Stimulated activated naive CD8-positive, alpha-beta T cell treated with anti-CD3 and anti-CD28 coated beads, Interleukin-15, amount 100 ng/mL, for 72 hours (primary cell): ENCODE results near the gene ZNF521.

Experiments used
- ATAC-seq: fragments of 150-1000 bp; cut with Tn5 transposase; 2 replicates; pipeline ENCODE4 v1.10.0; 2021; ENCODE audit warnings: mild to moderate bottlenecking, moderate library complexity
- DNase-seq, 2 donors: peaks; one replicate each; pipeline ENCODE4 v3.0.0; 2021 to 2022
- H3K27ac Mint-ChIP-seq, 2 donors: one replicate each; pipeline ENCODE4 v1.8.0; 2022; ENCODE audit warnings: mild to moderate bottlenecking in 2 of 2, mixed read lengths in 2 of 2, moderate library complexity in 2 of 2
- H3K27me3 Mint-ChIP-seq: one replicate; pipeline ENCODE4 v1.8.0; 2022; ENCODE audit warnings: mixed read lengths
- H3K4me1 Mint-ChIP-seq: one replicate; pipeline ENCODE4 v1.8.0; 2022; ENCODE audit warnings: mild to moderate bottlenecking, mixed read lengths
- H3K4me3 Mint-ChIP-seq, 2 donors: one replicate each; pipeline ENCODE4 v1.8.0; 2022; ENCODE audit warnings: mild to moderate bottlenecking in 2 of 2, mixed read lengths in 2 of 2, moderate library complexity in 1 of 2
- H3K9me3 Mint-ChIP-seq, 2 donors: one replicate each; pipeline ENCODE4 v1.8.0; 2022; ENCODE audit warnings: mixed read lengths in 2 of 2

The ZNF521 gene

GRCh38 chr18:25189391-25190185 lies 162.4 kb downstream of the ZNF521 start:
- H3K4me3 Mint-ChIP-seq: no peak overlapping the region

DNA sequence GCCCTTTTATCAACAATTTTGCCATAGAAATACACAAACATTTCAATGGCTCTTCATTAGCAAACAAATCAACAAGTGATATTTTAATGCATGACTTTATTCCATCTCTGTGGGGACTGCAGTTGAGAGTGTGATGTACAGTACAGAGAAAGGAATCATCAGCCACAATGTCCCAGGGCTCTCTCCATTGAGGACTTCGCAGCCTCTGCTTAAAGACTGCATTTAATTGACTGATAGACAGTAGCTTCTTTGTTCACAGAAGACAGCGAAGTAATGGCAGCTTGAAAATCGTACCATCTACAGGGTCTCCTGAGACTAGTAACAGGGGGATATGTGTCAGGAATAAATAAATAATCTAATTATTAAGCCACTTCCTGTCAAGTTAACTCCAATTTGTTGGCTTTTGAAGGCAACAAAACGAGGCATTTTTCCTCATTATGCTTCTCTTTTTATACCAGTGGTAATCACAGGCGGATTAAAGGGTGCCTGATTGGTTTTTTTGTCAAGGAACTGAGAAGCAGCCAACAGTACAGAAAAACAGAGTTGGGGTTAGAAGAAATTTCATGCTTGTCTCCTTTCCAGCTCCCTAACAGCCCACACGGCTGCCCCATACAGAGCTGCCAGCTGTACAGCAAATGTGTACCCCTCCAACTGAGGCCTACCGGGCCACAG lies 164.3 kb downstream of the ZNF521 start:
- Mint-ChIP-seq H3K4me3 (no peak overlapping the region), H3K27me3 (peaks cover 14% of the 10 kb centered on the region), H3K9me3 (no peaks in the 10 kb centered on the region), H3K27ac (no peak overlapping the region), H3K4me1 (no peaks in the 10 kb centered on the region)
- DNase-seq: no peak
- ATAC-seq: no peak

More at GRCh38 chr18:25189391-25190185, 162.4 kb downstream of the ZNF521 start:
- no peaks in the 10 kb centered on the region for H3K4me1 Mint-ChIP-seq
- no peaks in the 10 kb centered on the region for H3K9me3 Mint-ChIP-seq
- DNase-seq (no peak), ATAC-seq (no peak)
- H3K27ac Mint-ChIP-seq: no peak overlapping the region
- H3K27me3 Mint-ChIP-seq: peaks cover 8% of the 10 kb centered on the region

DNA sequence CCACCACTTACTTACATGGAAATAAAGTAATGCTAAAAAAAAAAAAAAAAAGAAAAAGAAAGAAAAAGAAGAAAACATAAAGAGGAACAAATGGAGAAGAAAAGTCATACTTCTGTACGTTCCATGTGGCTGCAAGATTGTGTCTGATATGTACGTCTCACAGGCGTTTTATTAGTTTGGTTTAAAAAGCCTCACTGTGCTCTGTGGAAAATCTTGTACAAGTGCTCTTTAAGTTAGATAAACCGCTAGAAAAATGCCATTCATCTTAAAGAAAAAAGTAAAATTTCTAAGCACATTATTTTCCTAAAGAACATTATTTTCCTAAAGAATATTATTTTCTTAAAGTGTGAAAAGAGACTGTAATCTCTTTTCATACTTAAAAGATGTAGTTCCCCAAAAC lies 165.1 kb downstream of the ZNF521 start:
- H3K27me3 Mint-ChIP-seq: peaks cover 14% of the 10 kb centered on the region
- no peaks in the 10 kb centered on the region for H3K4me1 Mint-ChIP-seq
- no peak overlapping the region for H3K4me3 Mint-ChIP-seq
- no peak for DNase-seq
- H3K27ac Mint-ChIP-seq: no peak overlapping the region
- no peak for ATAC-seq
- no peaks in the 10 kb centered on the region for H3K9me3 Mint-ChIP-seq

DNA sequence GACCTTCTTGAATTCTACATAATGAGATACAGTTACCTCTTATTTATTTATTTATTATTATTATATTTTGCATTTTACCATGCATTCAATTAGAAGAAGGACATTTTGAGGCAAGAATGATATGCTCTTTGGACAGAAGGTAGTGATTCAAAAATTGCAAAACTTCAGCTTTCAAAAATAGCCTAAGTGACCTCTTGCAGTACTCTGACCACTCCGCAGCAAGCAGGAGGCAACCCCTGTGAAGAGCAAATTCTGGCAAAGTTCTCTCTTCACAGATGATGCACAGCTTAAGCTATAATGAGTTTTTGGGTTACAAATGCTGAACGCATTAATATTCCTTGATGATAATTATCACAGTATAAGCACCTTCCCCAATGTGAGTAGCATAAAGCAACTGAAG lies 170.0 kb downstream of the ZNF521 start:
- Mint-ChIP-seq H3K9me3 (no peaks in the 10 kb centered on the region), H3K27ac (no peak overlapping the region), H3K27me3 (peaks cover 29% of the 10 kb centered on the region), H3K4me1 (no peaks in the 10 kb centered on the region), H3K4me3 (no peak overlapping the region)
- ATAC-seq: no peak
- DNase-seq: no peak

DNA sequence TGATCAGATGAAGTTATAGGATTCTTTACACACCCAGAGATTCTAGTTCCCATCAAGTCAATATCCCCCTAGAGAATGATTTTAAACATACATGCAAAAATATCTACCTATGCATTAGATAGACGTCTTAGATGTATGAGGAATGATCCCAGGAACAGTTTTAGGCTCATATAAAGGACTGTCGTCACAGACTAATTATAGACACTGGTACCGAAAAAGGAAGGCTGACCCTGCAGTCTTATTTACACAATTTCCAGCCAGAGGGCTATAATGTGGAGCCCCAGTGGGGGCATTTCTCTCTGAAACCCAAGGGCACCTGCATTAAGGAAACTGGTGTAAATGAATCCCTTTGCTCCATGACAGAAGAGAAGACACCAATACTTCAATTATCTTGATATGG lies 170.4 kb downstream of the ZNF521 start:
- Mint-ChIP-seq H3K9me3 (no peaks in the 10 kb centered on the region), H3K4me1 (no peaks in the 10 kb centered on the region), H3K27me3 (peaks cover 29% of the 10 kb centered on the region), H3K27ac (no peak overlapping the region), H3K4me3 (no peak overlapping the region)
- no peak for ATAC-seq
- DNase-seq: no peak

- no peak overlapping the region for H3K27ac Mint-ChIP-seq
- no peak for ATAC-seq
- no peak overlapping the region for H3K4me3 Mint-ChIP-seq
- no peak for DNase-seq
- no peaks in the 10 kb centered on the region for H3K9me3 Mint-ChIP-seq
- H3K4me1 Mint-ChIP-seq: no peaks in the 10 kb centered on the region
- peaks cover 29% of the 10 kb centered on the region for H3K27me3 Mint-ChIP-seq
Observed at GRCh38 chr18:25180973-25181548, 170.9 kb downstream of the ZNF521 start.

GRCh38 chr18:25177631-25178030 lies 174.3 kb downstream of the ZNF521 start:
- no peaks in the 10 kb centered on the region for H3K4me1 Mint-ChIP-seq
- H3K27me3 Mint-ChIP-seq: peaks cover 15% of the 10 kb centered on the region
- DNase-seq (no peak), ATAC-seq (no peak)
- no peak overlapping the region for H3K27ac Mint-ChIP-seq
- no peaks in the 10 kb centered on the region for H3K9me3 Mint-ChIP-seq
- H3K4me3 Mint-ChIP-seq: no peak overlapping the region

DNA sequence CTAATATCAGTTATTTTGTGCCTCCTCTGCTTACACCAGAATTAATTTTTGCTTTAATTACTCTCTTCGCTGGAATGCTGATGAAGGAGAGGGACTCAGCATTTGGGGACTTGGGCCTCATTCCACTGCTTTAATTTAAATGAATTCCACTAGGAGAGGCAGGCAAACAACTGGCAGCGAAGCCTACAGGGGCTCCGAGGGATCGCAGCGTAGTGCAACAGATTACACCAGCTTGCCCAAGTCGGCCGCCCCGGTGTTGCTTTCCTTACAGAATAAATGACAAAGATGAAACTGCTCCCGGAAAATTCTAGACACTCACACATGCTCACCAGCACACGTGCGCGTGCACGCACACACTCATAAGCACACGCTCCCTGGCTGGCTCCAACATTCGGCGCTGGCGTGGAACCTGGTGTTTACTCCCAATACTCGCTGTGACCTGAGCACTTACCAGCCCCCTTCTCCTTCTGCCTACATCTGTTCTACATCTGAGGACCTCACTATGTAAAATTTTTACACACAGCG lies 175.4 kb downstream of the ZNF521 start:
- DNase-seq: no peak
- no peaks in the 10 kb centered on the region for H3K4me1 Mint-ChIP-seq
- peaks cover 15% of the 10 kb centered on the region for H3K27me3 Mint-ChIP-seq
- no peak overlapping the region for H3K4me3 Mint-ChIP-seq
- ATAC-seq: no peak
- no peaks in the 10 kb centered on the region for H3K9me3 Mint-ChIP-seq
- no peak overlapping the region for H3K27ac Mint-ChIP-seq

DNA sequence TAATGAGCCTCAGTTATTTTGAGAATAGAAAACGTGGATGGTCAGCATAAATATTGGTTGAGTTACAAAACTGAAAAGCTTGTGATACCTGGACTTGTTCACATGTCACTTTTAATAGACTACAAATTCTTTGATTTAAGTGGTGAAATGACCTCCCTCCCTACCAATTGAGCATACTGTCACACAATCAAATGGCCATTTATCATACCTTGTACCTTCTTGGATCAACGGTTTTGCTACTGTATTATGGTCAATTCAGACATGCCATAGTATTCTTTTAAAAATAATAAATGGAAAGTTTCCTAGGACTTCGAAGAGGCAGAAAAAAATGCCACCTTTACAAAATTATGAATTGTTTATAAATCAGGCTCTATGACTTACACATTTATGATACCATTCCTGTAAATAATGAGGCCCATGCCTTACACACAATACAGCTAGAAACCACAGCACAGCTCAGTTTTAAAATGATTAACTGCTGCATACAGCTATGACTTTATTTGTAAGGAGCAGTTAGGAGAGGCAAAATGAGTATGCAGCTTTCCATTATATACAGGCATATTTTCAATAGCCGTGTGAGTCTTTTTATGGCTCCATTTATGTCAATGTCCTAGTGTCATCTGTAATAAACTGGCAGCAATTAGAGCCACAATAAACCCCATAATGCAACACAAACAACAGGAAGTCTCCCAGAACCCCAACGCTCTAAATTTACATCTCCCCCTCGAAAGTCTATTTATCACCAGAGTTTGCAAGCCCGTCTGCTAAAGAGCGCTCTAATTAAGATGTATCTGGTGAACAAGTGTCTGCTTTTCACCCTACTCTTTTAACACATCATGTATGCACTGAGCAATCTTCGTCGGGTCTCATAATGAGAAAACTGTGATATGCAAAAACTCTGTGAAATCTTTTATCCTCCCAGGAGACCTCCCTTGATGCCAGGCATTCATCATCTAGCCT lies 176.1 kb downstream of the ZNF521 start:
- no peak for DNase-seq
- ATAC-seq: no peak
- Mint-ChIP-seq H3K4me1 (no peaks in the 10 kb centered on the region), H3K27me3 (peaks cover 9% of the 10 kb centered on the region), H3K9me3 (no peaks in the 10 kb centered on the region), H3K27ac (no peak overlapping the region), H3K4me3 (no peak overlapping the region)

GRCh38 chr18:25174324-25174723 lies 177.6 kb downstream of the ZNF521 start:
- ATAC-seq (no peak), DNase-seq (no peak)
- H3K27ac Mint-ChIP-seq: no peak overlapping the region
- peaks cover 8% of the 10 kb centered on the region for H3K27me3 Mint-ChIP-seq
- no peaks in the 10 kb centered on the region for H3K4me1 Mint-ChIP-seq
- no peak overlapping the region for H3K4me3 Mint-ChIP-seq
- no peaks in the 10 kb centered on the region for H3K9me3 Mint-ChIP-seq

- H3K9me3 Mint-ChIP-seq: no peaks in the 10 kb centered on the region
- H3K4me1 Mint-ChIP-seq: no peaks in the 10 kb centered on the region
- H3K27ac Mint-ChIP-seq: no peak overlapping the region
- ATAC-seq (no peak), DNase-seq (no peak)
- no peak overlapping the region for H3K4me3 Mint-ChIP-seq
- H3K27me3 Mint-ChIP-seq: no peaks in the 10 kb centered on the region
Observed at GRCh38 chr18:25171334-25171733, 180.6 kb downstream of the ZNF521 start.

GRCh38 chr18:25170402-25170801 lies 181.6 kb downstream of the ZNF521 start:
- H3K27ac Mint-ChIP-seq: no peak overlapping the region
- no peaks in the 10 kb centered on the region for H3K9me3 Mint-ChIP-seq
- H3K4me3 Mint-ChIP-seq: no peak overlapping the region
- H3K4me1 Mint-ChIP-seq: peaks cover 3% of the 10 kb centered on the region
- no peak for DNase-seq
- no peaks in the 10 kb centered on the region for H3K27me3 Mint-ChIP-seq
- no peak for ATAC-seq

GRCh38 chr18:25169701-25170100 lies 182.3 kb downstream of the ZNF521 start:
- Mint-ChIP-seq H3K4me1 (peaks cover 10% of the 10 kb centered on the region), H3K27me3 (no peaks in the 10 kb centered on the region), H3K27ac (no peak overlapping the region), H3K4me3 (no peak overlapping the region), H3K9me3 (no peaks in the 10 kb centered on the region)
- ATAC-seq (no peak), DNase-seq (no peak)

DNA sequence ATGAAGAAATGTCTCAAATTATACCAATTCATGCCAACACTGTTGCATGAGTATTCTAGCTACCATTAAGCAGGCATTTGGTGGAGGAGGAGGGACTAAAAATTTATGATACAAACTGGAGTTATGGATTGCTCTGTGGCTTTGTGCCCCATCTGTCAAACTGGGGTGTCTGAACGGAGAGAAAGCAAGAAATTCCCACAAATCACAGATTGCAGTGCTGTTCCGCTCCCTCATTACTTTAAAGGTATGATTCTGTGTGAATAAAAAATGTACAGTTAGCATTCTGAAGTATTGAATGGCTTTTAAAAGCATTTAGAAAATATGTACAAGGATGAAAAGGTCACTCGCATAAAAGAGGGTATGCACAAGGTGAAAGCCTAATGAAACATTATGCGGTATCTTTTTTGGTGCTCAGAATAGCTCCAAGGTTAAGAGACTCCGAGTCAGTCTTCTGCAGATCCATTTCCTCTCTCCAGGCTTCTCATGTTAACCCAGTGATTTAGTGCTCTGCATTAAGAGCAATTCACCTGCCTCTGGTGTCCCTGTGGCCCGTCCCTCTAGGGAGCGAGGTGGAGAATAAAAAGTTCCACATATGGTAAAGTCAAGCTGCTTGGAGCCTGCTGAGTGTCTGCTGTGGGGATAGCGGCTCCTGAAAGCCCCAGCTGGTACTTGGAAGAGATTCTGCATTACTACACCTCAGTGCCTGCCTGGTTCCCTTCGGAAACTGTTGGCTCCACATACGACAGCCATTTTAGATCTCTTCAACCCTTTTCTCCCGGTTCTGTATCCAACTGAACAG lies 184.2 kb downstream of the ZNF521 start:
- Mint-ChIP-seq H3K4me3 (no peak overlapping the region), H3K27me3 (peaks cover 12% of the 10 kb centered on the region), H3K9me3 (no peaks in the 10 kb centered on the region), H3K27ac (no peak overlapping the region), H3K4me1 (peaks cover 23% of the 10 kb centered on the region)
- DNase-seq (no peak), ATAC-seq (no peak)
